MV-4-11 (cell line): ENCODE data around the gene DNAH14.
"Not testable (repeated sequence)": the region's sequence is repeated elsewhere in the genome, so short reads cannot be mapped to it uniquely, and the experiment has no call there.

Experiments
- DNase-seq: peaks from one replicate; lab custom pipeline; 2025; lab: John Stamatoyannopoulos, UW

DNAH14 gene

GRCh38 chr1:225347123-225347683 is 417.7 kb downstream of the DNAH14 start:
- peak; percentile 36 for DNase-seq

- DNase-seq: no peak
These were observed 418.9 kb downstream of the DNAH14 start for GRCh38 chr1:225348400-225348799.

- no peak for DNase-seq
These were observed 420.4 kb downstream of the DNAH14 start for GRCh38 chr1:225349826-225350225.

- no peak for DNase-seq
These were observed 421.4 kb downstream of the DNAH14 start for GRCh38 chr1:225350872-225351271.

GRCh38 chr1:225354906-225355305 is 425.4 kb downstream of the DNAH14 start:
- no peak for DNase-seq

GRCh38 chr1:225355863-225356262 is 426.4 kb downstream of the DNAH14 start:
- DNase-seq: no peak

GRCh38 chr1:225360119-225360518 is 430.6 kb downstream of the DNAH14 start:
- DNase-seq: no peak

GRCh38 chr1:225361176-225361575 is 431.7 kb downstream of the DNAH14 start:
- DNase-seq: no peak

GRCh38 chr1:225362805-225363204 is 433.3 kb downstream of the DNAH14 start:
- no peak for DNase-seq

- no peak for DNase-seq
These were observed 435.0 kb downstream of the DNAH14 start for GRCh38 chr1:225364439-225364838.

GRCh38 chr1:225366018-225366417 is 436.5 kb downstream of the DNAH14 start:
- no peak for DNase-seq

- no peak for DNase-seq
These were observed 437.1 kb downstream of the DNAH14 start for GRCh38 chr1:225366552-225366951.

- DNase-seq: no peak
These were observed 438.6 kb downstream of the DNAH14 start for GRCh38 chr1:225368036-225368552.

GRCh38 chr1:225371366-225372010 is 442.0 kb downstream of the DNAH14 start:
- no peak for DNase-seq

GRCh38 chr1:225373155-225373554 is 443.7 kb downstream of the DNAH14 start:
- no peak for DNase-seq

GRCh38 chr1:225374996-225375395 is 445.5 kb downstream of the DNAH14 start:
- no peak for DNase-seq

GRCh38 chr1:225378880-225379279 is 449.4 kb downstream of the DNAH14 start:
- DNase-seq: no peak

- no peak for DNase-seq
These were observed 451.2 kb downstream of the DNAH14 start for GRCh38 chr1:225380691-225381090.

GRCh38 chr1:225386860-225387259 is 457.4 kb downstream of the DNAH14 start:
- not testable (repeated sequence) for DNase-seq

GRCh38 chr1:225388372-225388771 is 458.9 kb downstream of the DNAH14 start:
- DNase-seq: peak; percentile 41

- DNase-seq: no peak
These were observed 460.4 kb downstream of the DNAH14 start for GRCh38 chr1:225389843-225390242.

- no peak for DNase-seq
These were observed 466.9 kb downstream of the DNAH14 start for GRCh38 chr1:225396357-225396756.

- DNase-seq: no peak
These were observed 471.5 kb downstream of the DNAH14 start for GRCh38 chr1:225400968-225401367.
